H9 (cell line): ENCODE data around the gene SOCS4. TPM values are rescaled to one million over a fixed set of nuclear protein-coding genes. Genes with fewer than 3 reads are reported as not detected.

Experiments used
- DNase-seq: peaks from one replicate; pipeline ENCODE4 v3.0.0-alpha.2; 2017
- H2AFZ ChIP-seq: one replicate; pipeline ENCODE4 v1.6.1; 2013; ENCODE audit warnings: mild to moderate bottlenecking, low read length, control low read depth, moderate library complexity
- H2AK5ac ChIP-seq: 2 replicates; pipeline ENCODE4 v1.6.1; 2013; ENCODE audit warnings: low read length, control low read depth, mixed read lengths; ENCODE audit not compliant: insufficient read length
- H2BK120ac ChIP-seq: one replicate; pipeline ENCODE4 v1.6.1; 2013; ENCODE audit warnings: low read depth, mild to moderate bottlenecking, low read length, control low read depth, inconsistent platforms; ENCODE audit not compliant: poor library complexity, severe bottlenecking
- H2BK12ac ChIP-seq: 2 replicates; pipeline ENCODE4 v1.6.1; 2013; ENCODE audit warnings: low read length, control low read depth, mixed read lengths, low read depth; ENCODE audit not compliant: insufficient read length
- H2BK15ac ChIP-seq: 2 replicates; pipeline ENCODE4 v1.6.1; 2013; ENCODE audit warnings: low read depth, low read length, control low read depth
- H2BK20ac ChIP-seq: one replicate; pipeline ENCODE4 v1.6.1; 2013; ENCODE audit warnings: low read depth, mild to moderate bottlenecking, low read length, control low read depth, inconsistent platforms; ENCODE audit not compliant: poor library complexity, severe bottlenecking
- H2BK5ac ChIP-seq: 2 replicates; pipeline ENCODE4 v1.6.1; 2013; ENCODE audit warnings: low read length, control low read depth, mixed read lengths; ENCODE audit not compliant: insufficient read length
- H3K14ac ChIP-seq: 2 replicates; pipeline ENCODE4 v1.6.1; 2013; ENCODE audit warnings: low read length, control low read depth; ENCODE audit not compliant: insufficient read depth
- H3K18ac ChIP-seq: 2 replicates; pipeline ENCODE4 v1.6.1; 2013; ENCODE audit warnings: low read depth, mild to moderate bottlenecking, mixed read lengths, low read length, control low read depth; ENCODE audit not compliant: insufficient read length
- H3K23ac ChIP-seq: 2 replicates; pipeline ENCODE4 v1.6.1; 2013; ENCODE audit warnings: low read length, control low read depth, mixed read lengths, low read depth; ENCODE audit not compliant: insufficient read length
- H3K23me2 ChIP-seq: 2 replicates; pipeline ENCODE4 v1.6.1; 2013; ENCODE audit warnings: low read depth, mild to moderate bottlenecking, mixed read lengths, low read length, control low read depth; ENCODE audit not compliant: insufficient read length, poor library complexity, severe bottlenecking
- H3K27ac ChIP-seq: 2 replicates; pipeline ENCODE4 v1.5.1; 2013; ENCODE audit warnings: low read length, control low read depth, mixed read lengths, low read depth; ENCODE audit not compliant: insufficient read length
- H3K27me3 ChIP-seq: 2 replicates; pipeline ENCODE4 v1.6.1; 2013; ENCODE audit warnings: low read length, control low read depth, inconsistent platforms; ENCODE audit not compliant: insufficient read depth
- H3K4ac ChIP-seq: 2 replicates; pipeline ENCODE4 v1.6.1; 2013; ENCODE audit warnings: low read depth, mild to moderate bottlenecking, control low read depth, inconsistent platforms, low read length, moderate library complexity
- H3K4me1 ChIP-seq: 2 replicates; pipeline ENCODE4 v1.6.1; 2013; ENCODE audit warnings: low read length, control low read depth, inconsistent platforms; ENCODE audit not compliant: insufficient read depth
- H3K4me2 ChIP-seq: 2 replicates; pipeline ENCODE4 v1.6.1; 2013; ENCODE audit warnings: low read length, control low read depth, mixed read lengths; ENCODE audit not compliant: insufficient read length, insufficient read depth
- H3K56ac ChIP-seq: 2 replicates; pipeline ENCODE4 v1.6.1; 2013; ENCODE audit warnings: low read depth, mild to moderate bottlenecking, mixed read lengths, low read length, control low read depth; ENCODE audit not compliant: insufficient read length
- H3K79me1 ChIP-seq: 2 replicates; pipeline ENCODE4 v1.6.1; 2013; ENCODE audit warnings: low read depth, mild to moderate bottlenecking, moderate library complexity, low read length, control low read depth, inconsistent platforms; ENCODE audit not compliant: insufficient read depth, poor library complexity, severe bottlenecking
- H3K79me2 ChIP-seq: 2 replicates; pipeline ENCODE4 v1.6.1; 2013; ENCODE audit warnings: low read length, control low read depth, inconsistent platforms; ENCODE audit not compliant: insufficient read depth
- H3K9ac ChIP-seq: 2 replicates; pipeline ENCODE4 v1.6.1; 2013; ENCODE audit warnings: low read length, control low read depth, mixed read lengths; ENCODE audit not compliant: insufficient read length; ENCODE audit errors: extremely low read depth
- H3K9me3 ChIP-seq: one replicate; pipeline ENCODE4 v1.6.1; 2013; ENCODE audit warnings: low read depth, low read length, inconsistent platforms; ENCODE audit not compliant: control insufficient read depth
- H3T11ph ChIP-seq: one replicate; pipeline ENCODE4 v1.6.1; 2013; ENCODE audit warnings: mild to moderate bottlenecking, low read length, control low read depth, inconsistent platforms
- H4K20me1 ChIP-seq: one replicate; pipeline ENCODE4 v1.6.1; 2013; ENCODE audit not compliant: control insufficient read depth, insufficient read length, insufficient read depth
- H4K5ac ChIP-seq: 2 replicates; pipeline ENCODE4 v1.6.1; 2013; ENCODE audit warnings: low read depth, mild to moderate bottlenecking, mixed read lengths, low read length, control low read depth; ENCODE audit not compliant: insufficient read length
- H4K8ac ChIP-seq: replicated peaks from 2 replicates; pipeline ENCODE4 v1.6.1; 2013; ENCODE audit warnings: low read length, control low read depth, mixed read lengths, low read depth; ENCODE audit not compliant: insufficient read length
- H4K91ac ChIP-seq: 2 replicates; pipeline ENCODE4 v1.6.1; 2013; ENCODE audit warnings: low read depth, mild to moderate bottlenecking, moderate library complexity, mixed read lengths, low read length, control low read depth; ENCODE audit not compliant: insufficient read length
- H3K27ac Mint-ChIP-seq, 3 experiments: 2 replicates in 2 of 3; 3 replicates in 1 of 3; pipeline ENCODE4 v1.8.0; 2020 to 2021; ENCODE audit warnings: mixed read lengths in 3 of 3, mild to moderate bottlenecking in 1 of 3, moderate library complexity in 1 of 3
- H3K27me3 Mint-ChIP-seq: 2 replicates; pipeline ENCODE4 v1.8.0; 2021; ENCODE audit warnings: low read depth, mild to moderate bottlenecking, moderate library complexity, mixed read lengths
- H3K36me3 Mint-ChIP-seq, 3 experiments: 2 replicates in 2 of 3; 3 replicates in 1 of 3; pipeline ENCODE4 v1.8.0; 2020 to 2021; ENCODE audit warnings: low read depth in 3 of 3, mixed read lengths in 3 of 3; ENCODE audit not compliant: insufficient read depth in 1 of 3
- H3K4me1 Mint-ChIP-seq, 2 experiments: 2 replicates each; pipeline ENCODE4 v1.8.0; 2020; ENCODE audit warnings: mixed read lengths in 2 of 2
- H3K4me3 Mint-ChIP-seq, 2 experiments: 2 replicates in 1 of 2; 3 replicates in 1 of 2; pipeline ENCODE4 v1.8.0; 2020 to 2021; ENCODE audit warnings: mild to moderate bottlenecking in 2 of 2, mixed read lengths in 2 of 2, moderate library complexity in 1 of 2
- H3K9me3 Mint-ChIP-seq, 2 experiments: 2 replicates in 1 of 2; 3 replicates in 1 of 2; pipeline ENCODE4 v1.8.0; 2020; ENCODE audit warnings: mild to moderate bottlenecking in 2 of 2, mixed read lengths in 2 of 2, moderate library complexity in 1 of 2
- WGBS: extraction: QIAGEN DNeasy Blood & Tissue Kit; methylation state at CpG from one replicate; pipeline ENCODE4 v1.1.7; 2013; ENCODE audit warnings: missing lambda C conversion rate, low lambda C conversion rate, mixed read lengths; ENCODE audit not compliant: insufficient read length; ENCODE audit errors: extremely low coverage; 5-methylcytosine and 5-hydroxymethylcytosine counted together
- total RNA-seq: library from RNA; stranded (reverse); gene quantifications from 2 replicates; pipeline ENCODE4 v1.2.1, GENCODE V29; 2021
- TF ChIP-seq, protein P1 (sequence below): fragments of 200-600 bp; sonication (generic); conservative IDR thresholded peaks from 3 replicates; pipeline ENCODE4 v1.8.0; 2021; ENCODE audit warnings: antibody characterized with exemption, mild to moderate bottlenecking

Gene SOCS4
- total RNA-seq, 1 experiment from 2014 or later: 38.5 TPM

DNA sequence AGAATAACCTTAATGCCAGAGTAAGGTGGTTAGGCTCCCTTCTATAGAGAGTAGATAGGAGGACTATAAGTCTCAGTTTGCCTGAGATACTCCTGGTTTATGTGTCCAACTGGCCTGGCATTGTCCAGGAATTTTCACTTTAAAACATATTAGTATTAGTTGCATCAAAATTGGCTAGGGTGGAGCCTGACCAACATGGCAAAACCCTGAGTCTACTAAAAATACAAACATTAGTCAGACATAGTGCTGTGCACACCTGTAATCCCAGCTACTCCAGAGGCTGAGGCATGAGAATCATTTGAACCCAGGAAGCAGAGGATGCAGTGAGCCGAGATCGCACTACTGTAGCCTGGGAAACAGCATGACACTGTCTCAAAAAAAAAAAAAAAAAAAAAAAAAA is 12.0 kb upstream of the SOCS4 start:
- Histone ChIP-seq H3K79me1 (peaks cover 3% of the 10 kb centered on the region), H2BK20ac (no peak overlapping the region), H3T11ph (no peak overlapping the region), H2AFZ (no peak overlapping the region), H3K9me3 (no peaks in the 10 kb centered on the region), H3K56ac (no peak overlapping the region), H2BK15ac (no peak overlapping the region), H4K8ac (no peak overlapping the region), H3K23ac (no peak overlapping the region), H3K79me2 (peaks cover 2% of the 10 kb centered on the region), H3K9ac (no peak overlapping the region), H3K18ac (no peak overlapping the region), H3K14ac (no peak overlapping the region), H3K27ac (no peak overlapping the region), H2BK120ac (no peak overlapping the region), H3K4me1 (no peaks in the 10 kb centered on the region), H2BK12ac (no peak overlapping the region), H4K91ac (no peak overlapping the region), H3K4ac (no peak overlapping the region), H3K4me2 (no peak overlapping the region), H3K27me3 (no peaks in the 10 kb centered on the region), H4K20me1 (no peaks in the 10 kb centered on the region), H3K23me2 (no peaks in the 10 kb centered on the region), H2AK5ac (no peak overlapping the region), H2BK5ac (no peak overlapping the region), H4K5ac (no peak overlapping the region)
- Mint-ChIP-seq H3K4me3 (no peak overlapping the region), H3K4me1 (no peaks in the 10 kb centered on the region), H3K27ac (peak overlapping the region in 2 of 3 experiments; percentile 32 to 60; a peak in 1 of 7 replicates), H3K36me3 (peaks cover 27 to 64% (median 60%) of the 10 kb centered on the region in 3 experiments), H3K27me3 (no peaks in the 10 kb centered on the region), H3K9me3 (no peaks in the 10 kb centered on the region)
- TF ChIP-seq, protein P1, sequence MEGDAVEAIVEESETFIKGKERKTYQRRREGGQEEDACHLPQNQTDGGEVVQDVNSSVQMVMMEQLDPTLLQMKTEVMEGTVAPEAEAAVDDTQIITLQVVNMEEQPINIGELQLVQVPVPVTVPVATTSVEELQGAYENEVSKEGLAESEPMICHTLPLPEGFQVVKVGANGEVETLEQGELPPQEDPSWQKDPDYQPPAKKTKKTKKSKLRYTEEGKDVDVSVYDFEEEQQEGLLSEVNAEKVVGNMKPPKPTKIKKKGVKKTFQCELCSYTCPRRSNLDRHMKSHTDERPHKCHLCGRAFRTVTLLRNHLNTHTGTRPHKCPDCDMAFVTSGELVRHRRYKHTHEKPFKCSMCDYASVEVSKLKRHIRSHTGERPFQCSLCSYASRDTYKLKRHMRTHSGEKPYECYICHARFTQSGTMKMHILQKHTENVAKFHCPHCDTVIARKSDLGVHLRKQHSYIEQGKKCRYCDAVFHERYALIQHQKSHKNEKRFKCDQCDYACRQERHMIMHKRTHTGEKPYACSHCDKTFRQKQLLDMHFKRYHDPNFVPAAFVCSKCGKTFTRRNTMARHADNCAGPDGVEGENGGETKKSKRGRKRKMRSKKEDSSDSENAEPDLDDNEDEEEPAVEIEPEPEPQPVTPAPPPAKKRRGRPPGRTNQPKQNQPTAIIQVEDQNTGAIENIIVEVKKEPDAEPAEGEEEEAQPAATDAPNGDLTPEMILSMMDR: no peak
- no peak for DNase-seq
- WGBS: no CpG with 5 or more reads among the region's 2 CpGs
